HEK293 (cell line): ENCODE data around the gene SPAG5.

Source experiments
- CTCF ChIP-seq: fragments of 450-650 bp; formaldehyde crosslinking; IDR thresholded peaks from 2 replicates; pipeline ENCODE4 v1.5.1; 2016; ENCODE audit warnings: missing biosample characterization, missing genetic modification characterization
- ELK4 ChIP-seq: IDR thresholded peaks from 2 replicates; pipeline ENCODE4 v1.6.1; 2011; ENCODE audit warnings: mild to moderate bottlenecking, low read depth, low read length, borderline replicate concordance
- GLI4 ChIP-seq: fragments of 450-650 bp; formaldehyde crosslinking; IDR thresholded peaks from 2 replicates; pipeline ENCODE4 v1.5.1; 2016; ENCODE audit warnings: missing biosample characterization, missing genetic modification characterization
- MYNN ChIP-seq: fragments of 450-650 bp; formaldehyde crosslinking; IDR thresholded peaks from 2 replicates; pipeline ENCODE4 v1.5.1; 2016; ENCODE audit warnings: missing biosample characterization, missing genetic modification characterization, borderline replicate concordance
- ZBTB20 ChIP-seq: fragments of 450-650 bp; formaldehyde crosslinking; IDR thresholded peaks from 2 replicates; pipeline ENCODE4 v1.5.1; 2016; ENCODE audit warnings: missing biosample characterization, missing genetic modification characterization
- ZNF398 ChIP-seq: fragments of 450-650 bp; formaldehyde crosslinking; IDR thresholded peaks from 2 replicates; pipeline ENCODE4 v1.5.1; 2017; ENCODE audit warnings: missing biosample characterization, missing genetic modification characterization
- ZNF416 ChIP-seq: fragments of 450-650 bp; formaldehyde crosslinking; IDR thresholded peaks from 2 replicates; pipeline ENCODE4 v1.5.1; 2016; ENCODE audit warnings: missing biosample characterization, missing genetic modification characterization
- ZNF449 ChIP-seq: fragments of 450-650 bp; formaldehyde crosslinking; IDR thresholded peaks from 2 replicates; pipeline ENCODE4 v1.5.1; 2017; ENCODE audit warnings: missing biosample characterization, mild to moderate bottlenecking, missing genetic modification characterization, moderate library complexity
- ZNF488 ChIP-seq: fragments of 450-650 bp; formaldehyde crosslinking; IDR thresholded peaks from 2 replicates; pipeline ENCODE4 v1.5.1; 2016; ENCODE audit warnings: missing biosample characterization, missing genetic modification characterization
- ZNF558 ChIP-seq: fragments of 450-650 bp; formaldehyde crosslinking; IDR thresholded peaks from 2 replicates; pipeline ENCODE4 v1.5.1; 2016; ENCODE audit warnings: missing biosample characterization, missing genetic modification characterization
- ZNF626 ChIP-seq: fragments of 450-650 bp; sonication (Bioruptor Pico); formaldehyde crosslinking; IDR thresholded peaks from 2 replicates; pipeline ENCODE4 v1.5.1; 2018; ENCODE audit warnings: missing biosample characterization, missing genetic modification characterization, inconsistent platforms

GRCh38 chr17:28612936-28613872 is 14.4 kb upstream of the SPAG5 start:
- TF ChIP-seq CTCF (tag by site-specific recombination) (peak; percentile 28; the same call in 1 of the 2 replicates), ZNF398 (tag by site-specific recombination) (no peak), ELK4 (no peak), ZNF416 (tag by site-specific recombination) (no peak), ZNF449 (tag by site-specific recombination) (no peak), ZBTB20 (no peak), ZNF558 (no peak), GLI4 (no peak), MYNN (tag by site-specific recombination) (no peak), ZNF626 (tag by site-specific recombination) (no peak), ZNF488 (tag by site-specific recombination) (no peak)
